Activated naive CD8-positive, alpha-beta T cell treated with anti-CD3 and anti-CD28 coated beads, Interleukin-2, amount 50 U/mL, for 16 hours (primary cell): ENCODE measurements around the gene MMP24.
"Not testable (repeated sequence)": the region's sequence is repeated elsewhere in the genome, so short reads cannot be mapped to it uniquely, and the experiment has no call there.

Source experiments
- DNase-seq: peaks from one replicate; pipeline ENCODE4 v3.0.0-alpha.2; 2020; ENCODE audit warnings: low read depth, low spot score

Gene MMP24

GRCh38 chr20:35216541-35216940 is 9.9 kb upstream of the MMP24 start:
- no peak for DNase-seq

DNA sequence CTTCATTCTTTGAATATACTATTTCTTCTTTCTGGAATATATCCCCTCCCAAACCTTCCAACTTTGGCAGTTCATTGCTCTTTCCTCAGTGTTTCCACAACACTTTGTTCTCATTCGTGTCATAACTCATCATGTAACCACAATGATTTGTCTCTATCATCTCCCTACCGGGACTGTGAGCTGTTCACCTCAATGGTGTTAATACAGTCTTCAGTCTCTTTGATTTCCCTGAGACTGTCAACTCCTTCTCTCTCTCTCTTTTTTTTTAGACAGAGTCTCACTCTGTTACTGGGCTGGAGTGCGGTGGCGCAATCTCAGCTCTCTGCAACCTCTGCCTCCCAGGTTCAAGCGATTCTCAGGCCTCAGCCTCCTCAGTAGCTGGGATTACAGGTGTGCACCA is 2.5 kb upstream of the MMP24 start:
- DNase-seq = no peak

GRCh38 chr20:35224536-35224935 is 2.0 kb upstream of the MMP24 start:
- DNase-seq = no peak

DNA sequence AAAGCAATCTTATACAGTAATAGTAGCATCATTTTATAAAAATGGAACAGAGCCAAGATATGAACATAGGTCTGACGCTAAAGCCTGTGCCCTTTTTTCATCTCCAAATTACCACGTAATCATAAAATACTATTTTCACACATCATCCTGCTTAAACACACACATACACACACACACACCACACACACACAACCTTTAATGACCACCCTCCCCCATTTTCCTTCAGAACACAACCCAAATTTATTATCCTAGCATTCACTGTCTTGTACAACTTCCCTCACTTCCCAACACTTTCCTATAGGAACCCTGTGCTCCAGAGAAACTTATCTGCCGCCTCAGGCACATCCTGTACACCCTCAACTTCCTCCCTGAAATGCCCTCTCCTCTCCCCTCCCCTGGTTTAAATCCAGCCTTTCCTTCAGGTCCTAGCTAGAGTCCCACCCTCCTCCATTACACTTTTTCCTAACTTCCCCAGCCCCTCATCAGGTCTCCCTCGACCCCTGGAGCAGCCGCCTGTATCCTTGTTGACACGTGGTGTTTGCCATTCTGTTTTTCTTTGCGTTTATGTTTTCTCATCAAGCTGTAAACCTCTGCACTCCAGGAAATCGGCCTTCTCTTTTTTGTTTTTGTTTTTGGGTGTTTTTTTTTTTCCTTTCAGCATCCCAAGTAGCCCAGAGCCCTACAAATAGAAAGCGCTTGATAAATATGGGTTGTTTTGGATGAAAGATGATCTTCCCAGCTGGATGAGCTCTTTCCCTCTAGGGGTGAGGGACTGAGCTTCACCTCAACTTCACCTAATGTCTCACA is 968 bp upstream of the MMP24 start:
- no peak for DNase-seq

- DNase-seq = peak; percentile 8
Measured at GRCh38 chr20:35226884-35227681, 593 bp downstream of the MMP24 start.

DNA sequence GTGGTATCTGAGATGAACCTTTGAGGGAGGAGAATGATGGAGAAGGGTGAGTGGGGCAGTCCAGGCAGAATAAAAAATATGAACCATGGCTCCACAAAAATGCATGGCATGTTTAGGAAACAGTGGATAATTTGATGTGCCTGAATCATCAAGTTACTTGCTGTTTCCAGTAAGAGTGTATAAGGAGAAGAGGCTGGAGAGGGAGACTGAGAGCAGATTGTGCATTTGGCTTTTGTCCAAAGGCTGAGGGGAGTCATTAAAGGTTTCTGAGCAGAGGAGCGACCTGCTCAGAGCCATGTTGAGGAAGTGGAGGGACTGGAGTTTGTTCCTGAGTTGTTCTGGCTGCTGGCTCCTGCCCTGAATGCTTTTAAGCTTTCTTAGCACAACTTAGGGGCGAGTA is 6.1 kb downstream of the MMP24 start:
- DNase-seq = no peak

GRCh38 chr20:35235881-35236280 is 9.4 kb downstream of the MMP24 start:
- DNase-seq = no peak

GRCh38 chr20:35237486-35237885 is 11.0 kb downstream of the MMP24 start:
- no peak for DNase-seq

- no peak for DNase-seq
Measured at GRCh38 chr20:35238170-35238569, 11.7 kb downstream of the MMP24 start.

DNA sequence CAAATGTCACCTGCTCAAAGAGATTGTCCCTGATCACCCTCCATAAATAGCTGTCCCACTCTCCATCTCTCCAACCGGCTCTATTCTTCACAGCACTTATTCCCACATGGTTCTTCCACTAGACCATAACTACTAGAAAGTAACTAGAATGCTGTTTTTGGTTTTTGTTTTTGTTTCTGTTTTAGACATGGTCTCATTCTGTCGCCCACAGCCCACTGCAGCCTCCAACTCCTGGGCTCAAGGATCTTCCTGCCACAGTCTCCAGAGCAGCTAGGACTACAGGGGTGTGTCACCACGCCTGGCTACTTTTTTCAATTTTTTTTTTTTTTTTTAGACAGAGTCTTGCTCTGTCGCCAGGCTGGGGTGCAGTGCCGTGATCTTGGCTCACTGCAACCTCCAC is 12.2 kb downstream of the MMP24 start:
- no peak for DNase-seq

DNA sequence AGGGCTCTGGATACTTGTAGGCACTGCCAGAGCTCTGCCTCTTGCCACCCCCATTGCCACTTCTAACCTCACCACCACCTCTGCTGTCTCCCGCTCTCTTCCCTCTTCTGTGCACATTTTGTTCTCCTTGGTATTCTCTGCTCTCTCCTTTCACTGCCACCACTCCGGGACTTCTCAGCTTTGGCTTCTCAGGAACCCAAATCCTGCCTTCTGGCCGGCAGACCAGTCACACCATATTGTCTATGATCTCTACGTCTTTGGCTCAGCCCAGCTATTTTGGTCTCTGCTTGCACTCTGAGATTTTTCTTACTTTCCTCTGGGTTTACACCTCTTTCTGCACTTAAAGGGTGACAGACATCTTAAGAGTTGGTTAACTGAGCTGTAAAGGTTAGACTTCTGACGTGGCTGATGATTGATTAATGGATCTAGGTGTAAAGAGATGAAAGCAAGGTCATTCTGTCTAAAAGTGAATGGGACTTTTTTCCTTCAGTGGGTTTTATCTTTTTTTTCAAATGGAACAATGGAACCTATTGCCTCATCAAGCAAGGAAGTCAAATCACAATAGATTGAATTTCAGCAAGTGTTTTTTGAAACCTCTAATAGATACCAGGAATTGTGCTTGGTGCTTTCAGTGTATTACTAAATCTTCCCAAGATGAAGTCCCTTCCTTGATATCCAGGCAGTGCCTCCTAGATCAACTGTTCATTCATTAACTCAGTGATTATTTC is 13.8 kb downstream of the MMP24 start:
- DNase-seq = no peak

DNA sequence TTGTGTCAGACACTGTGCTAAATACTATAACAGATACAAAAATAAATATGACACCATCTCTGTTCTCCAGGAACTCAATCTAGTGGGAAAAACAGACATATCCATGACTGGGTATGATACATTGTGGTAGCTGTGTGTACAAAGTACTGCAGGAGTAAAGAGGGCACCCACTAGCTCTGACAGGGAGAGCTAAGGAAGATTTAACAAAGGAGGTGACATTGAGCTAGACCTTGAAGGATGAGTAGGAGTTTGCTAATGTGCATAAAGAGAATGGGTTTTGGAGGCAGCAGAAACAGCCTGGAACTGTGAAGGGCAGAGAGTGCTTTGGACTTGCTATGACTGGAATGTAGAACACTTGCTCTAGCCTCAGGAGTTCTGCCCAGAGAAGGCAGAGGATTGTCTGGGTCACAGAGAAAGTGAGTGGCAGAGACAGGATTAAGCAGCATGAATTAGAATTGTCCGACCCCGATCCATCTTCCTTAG is 14.4 kb downstream of the MMP24 start:
- no peak for DNase-seq

DNA sequence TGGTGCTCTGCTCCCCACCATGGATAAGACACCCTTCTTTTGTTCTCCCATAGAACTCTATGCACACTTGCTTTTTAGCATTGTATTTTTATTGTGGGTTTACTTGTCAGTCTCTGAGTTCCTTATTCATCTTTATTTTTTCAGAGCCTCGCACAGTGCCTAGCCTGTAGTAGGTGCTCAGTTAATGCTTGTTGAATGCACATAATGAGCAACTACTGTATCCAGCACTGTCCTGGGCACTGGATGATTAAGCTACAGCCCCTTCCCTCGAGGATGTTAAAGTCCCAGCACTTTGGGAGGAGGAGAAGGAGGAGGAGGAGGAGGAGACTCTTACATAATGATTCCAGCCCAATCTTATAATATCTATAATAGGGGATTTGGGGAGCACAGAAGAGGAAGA is 16.8 kb downstream of the MMP24 start:
- no peak for DNase-seq

GRCh38 chr20:35243986-35244385 is 17.5 kb downstream of the MMP24 start:
- no peak for DNase-seq

DNA sequence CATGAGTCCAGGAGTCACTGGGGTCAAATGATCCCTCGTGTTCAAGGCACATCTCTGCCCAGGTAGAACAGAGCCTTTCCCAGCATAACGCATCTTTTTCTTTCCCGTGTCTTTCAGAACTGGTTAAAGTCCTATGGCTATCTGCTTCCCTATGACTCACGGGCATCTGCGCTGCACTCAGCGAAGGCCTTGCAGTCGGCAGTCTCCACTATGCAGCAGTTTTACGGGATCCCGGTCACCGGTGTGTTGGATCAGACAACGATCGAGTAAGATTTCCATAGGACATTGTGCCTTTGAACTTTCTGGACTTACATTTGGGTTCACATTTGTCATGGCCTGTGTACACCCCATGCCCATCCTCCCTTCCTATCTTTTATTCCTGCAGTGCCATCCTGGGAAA is 20.2 kb downstream of the MMP24 start:
- DNase-seq = no peak

DNA sequence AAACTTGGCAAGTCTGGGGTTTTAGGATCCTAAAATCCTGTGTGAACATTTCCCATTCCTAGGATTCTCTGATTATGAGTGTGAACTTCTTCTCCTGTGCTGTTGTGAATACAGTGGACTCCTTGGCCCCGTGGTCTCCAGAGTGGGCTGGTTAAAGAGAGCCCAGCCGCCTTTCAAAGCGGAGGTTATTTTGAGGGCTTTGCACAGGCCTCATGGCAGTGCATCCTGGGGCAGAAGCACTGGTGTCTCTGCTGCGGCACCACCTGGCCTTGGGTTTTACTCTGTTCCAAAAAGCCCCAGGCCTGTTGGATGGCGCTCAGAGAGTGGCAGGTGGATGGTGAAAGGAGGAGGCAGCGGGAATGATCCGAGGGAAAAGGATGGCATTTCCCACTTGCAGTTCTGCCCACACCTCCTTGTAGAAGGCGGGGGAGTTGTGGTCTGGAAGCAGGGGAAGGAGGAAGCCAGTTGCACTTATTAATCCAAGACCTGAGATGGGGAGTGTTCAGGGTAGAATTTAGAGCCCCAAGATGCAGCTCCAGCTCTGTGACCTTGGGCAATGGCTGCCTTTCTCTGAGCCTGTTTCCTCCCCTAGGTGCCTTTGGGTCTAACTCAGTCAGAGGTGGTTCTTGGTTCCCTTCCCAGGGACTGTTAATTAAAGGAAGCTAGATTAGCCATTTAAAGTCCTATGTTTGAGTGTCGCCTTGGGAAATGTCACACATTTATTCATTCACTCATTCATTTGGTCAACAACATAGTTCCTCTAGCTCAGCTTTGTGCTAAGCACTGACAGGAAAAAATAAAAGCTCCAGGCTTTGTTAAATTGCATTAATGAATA is 22.4 kb downstream of the MMP24 start:
- DNase-seq = no peak

DNA sequence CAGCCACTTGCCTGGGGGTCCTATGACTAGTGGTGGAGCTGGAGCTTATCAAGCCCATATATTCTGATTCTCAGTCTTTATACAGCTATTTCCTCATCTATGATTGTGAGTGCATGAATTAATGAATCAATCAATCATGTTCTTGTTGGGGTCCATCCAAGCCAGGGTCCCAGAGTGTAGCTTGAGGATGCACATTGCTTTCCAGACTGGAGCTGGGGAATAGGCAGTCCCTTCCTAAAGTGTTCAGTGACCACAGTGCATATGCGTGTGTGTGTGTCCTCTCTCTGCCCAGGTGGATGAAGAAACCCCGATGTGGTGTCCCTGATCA is 25.1 kb downstream of the MMP24 start:
- DNase-seq = no peak

DNA sequence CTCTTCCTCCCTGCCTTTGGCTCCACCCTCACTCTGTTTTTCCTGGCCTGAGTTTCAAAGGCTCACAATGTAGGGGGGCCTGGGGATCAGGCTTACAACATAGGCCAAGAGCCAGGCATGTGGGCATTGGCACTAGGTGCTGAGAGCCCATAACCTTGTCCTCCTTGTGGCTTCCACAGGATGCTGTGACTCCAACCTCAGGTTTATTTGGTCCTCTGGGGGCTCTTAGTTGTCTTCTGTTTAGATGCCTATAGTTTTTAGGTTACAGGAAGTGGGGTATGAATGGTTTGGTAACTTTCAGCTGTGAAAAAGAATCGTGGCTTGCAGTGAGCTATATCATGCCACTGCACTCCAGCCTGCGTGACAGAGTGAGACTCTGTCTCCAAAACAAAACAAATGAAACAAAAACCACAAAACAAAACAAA is 25.6 kb downstream of the MMP24 start:
- DNase-seq = no peak

DNA sequence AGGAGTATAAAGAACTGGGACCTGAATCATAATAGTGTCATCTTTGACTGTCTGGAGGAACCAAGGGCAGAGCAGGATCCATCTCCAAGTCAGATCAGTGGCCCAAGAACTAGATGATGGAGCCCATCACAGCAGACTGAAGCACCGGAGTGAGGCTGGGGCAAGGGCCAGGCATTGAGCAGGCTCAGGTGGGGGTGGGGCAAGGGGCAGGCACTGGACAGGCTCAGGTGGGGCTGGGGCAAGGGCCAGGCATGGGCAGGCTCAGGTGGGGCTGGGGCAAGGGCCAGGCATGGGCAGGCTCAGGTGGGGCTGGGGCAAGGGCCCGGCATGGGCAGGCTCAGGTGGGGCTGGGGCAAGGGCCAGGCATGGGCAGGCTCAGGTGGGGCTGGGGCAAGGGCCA is 26.1 kb downstream of the MMP24 start:
- DNase-seq = not testable (repeated sequence)

- DNase-seq = no peak
Measured at GRCh38 chr20:35253010-35253409, 26.5 kb downstream of the MMP24 start.

GRCh38 chr20:35254448-35254999 is 28.0 kb downstream of the MMP24 start:
- DNase-seq = no peak
